ENCODE results near the gene GRK1. TPM values are rescaled to one million over a fixed set of nuclear protein-coding genes. Genes with fewer than 3 reads are reported as not detected.

Gene GRK1
- total RNA-seq, 1 donor = not detected

DNA sequence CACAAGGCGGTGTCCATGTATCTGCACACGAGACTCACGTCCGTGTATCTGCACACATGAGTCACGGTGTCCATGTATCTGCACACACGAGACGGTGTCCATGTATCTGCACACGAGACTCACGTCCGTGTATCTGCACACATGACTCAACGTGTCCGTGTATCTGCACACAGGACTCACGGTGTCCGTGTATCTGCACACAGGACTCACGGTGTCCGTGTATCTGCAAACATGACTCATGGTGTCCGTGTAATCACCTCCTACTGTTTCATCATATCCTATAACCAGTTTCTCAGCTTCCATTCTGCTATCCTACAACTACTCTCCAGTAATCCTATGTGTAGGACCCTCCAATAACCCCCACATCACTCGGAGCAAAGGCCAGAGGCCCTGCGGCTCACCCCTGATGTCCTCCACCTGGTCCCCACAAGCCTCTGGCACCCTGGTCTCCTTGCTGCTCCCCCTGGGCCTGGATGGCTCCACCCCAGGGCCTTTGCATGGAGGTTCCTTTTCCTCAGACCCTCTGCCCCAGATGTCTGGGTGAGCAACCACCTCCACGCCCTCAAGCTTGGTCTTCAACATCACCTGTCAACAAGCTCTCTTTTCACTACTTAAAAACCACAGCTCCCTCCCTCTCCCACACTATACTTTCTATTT is 89.5 kb downstream of the GRK1 start:
- H3K4me1 ChIP-seq (ENCODE audit: insufficient read depth, low read length) = peaks cover 19% of the 10 kb centered on the region
- H3K27me3 ChIP-seq (ENCODE audit: insufficient read depth, low read length) = peaks cover 22% of the 10 kb centered on the region
- H3K9me3 ChIP-seq (ENCODE audit: low read depth, low read length) = no peaks in the 10 kb centered on the region
- no peak overlapping the region for H3K4me3 ChIP-seq (ENCODE audit: low read length)

DNA sequence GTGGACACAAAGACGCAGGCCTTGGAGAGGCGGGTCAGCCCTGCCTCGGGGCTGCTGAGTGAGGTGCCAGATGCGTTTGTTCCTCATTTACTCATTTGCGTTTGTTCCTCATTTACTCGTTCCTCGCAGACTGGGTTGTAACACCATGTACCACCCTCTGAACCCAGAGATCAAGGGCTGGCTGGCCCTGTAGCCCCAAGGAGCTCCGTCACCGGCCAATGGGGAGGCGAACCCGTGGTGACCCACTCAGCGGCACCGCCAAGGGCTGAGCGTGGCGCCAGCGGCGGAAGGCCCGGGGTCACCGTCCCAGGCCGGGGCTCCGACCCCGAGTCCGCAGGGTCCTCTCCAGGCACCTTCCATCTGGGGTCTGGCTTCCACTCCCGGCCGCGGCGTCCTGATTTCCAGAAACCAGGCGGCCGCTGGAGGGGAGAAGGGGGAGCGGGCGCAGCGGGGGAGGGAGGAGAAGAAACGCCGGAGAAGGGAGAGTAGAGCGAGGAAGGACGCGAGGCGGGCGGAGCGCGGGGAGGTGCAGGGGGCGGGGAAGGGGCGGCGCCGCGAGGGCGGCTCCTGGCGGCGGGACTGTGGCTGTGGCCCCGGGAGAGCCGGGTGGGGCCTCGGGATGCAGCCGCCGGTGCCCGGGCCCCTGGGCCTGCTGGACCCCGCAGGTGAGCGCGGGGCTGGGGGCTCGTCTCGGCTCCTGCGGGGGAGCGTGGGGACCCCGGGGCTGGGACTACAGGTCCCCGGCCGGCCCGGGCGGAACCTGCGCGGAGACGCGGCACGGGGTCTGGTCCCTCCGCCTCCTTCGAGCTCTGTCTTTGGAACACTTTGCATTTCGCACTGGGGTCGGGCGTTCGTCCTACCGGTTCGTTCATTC is 91.9 kb downstream of the GRK1 start, which contains the start of gene TMEM255B:
Gene TMEM255B (plus strand): TSS at position 576 of the 874 bp plus-strand sequence. CDS start 44 bp downstream, at position 620.
- Histone ChIP-seq H3K27me3 (ENCODE audit: insufficient read depth, low read length) (peaks cover 33% of the 10 kb centered on the region), H3K4me1 (ENCODE audit: insufficient read depth, low read length) (peaks cover 19% of the 10 kb centered on the region), H3K9me3 (ENCODE audit: low read depth, low read length) (no peaks in the 10 kb centered on the region), H3K4me3 (ENCODE audit: low read length) (peak within 1 kb of the TSS; percentile 52)

DNA sequence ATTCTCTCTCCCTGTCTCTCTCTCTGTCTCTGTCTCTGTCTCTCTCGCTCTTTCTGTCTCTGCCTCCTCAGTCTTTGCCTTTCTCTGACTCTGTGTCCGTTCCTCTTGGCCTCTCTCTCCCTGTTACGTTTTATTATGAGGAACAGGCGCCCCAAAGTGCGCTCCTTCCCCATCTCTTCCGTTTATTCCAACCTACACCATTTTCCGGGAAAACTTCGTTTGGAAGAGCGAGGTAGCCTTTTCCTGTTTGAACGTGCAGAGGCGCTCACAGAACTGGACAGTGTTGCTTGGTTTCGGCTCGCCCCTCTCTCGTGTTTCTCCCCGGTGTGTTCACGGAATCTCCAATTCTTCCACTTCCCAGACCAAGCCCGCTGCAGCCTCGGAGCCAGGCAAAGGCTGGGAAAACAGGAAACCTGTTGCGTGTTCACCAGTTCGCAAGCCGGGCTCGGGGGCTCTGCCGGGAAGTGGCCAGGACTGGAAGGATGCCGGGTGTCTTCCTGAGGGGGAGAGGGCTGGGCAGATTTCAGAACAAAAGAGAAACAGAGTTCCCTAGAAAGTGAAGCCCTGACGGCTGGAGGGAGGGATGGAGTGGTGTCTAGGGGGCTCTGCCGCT is 92.6 kb downstream of the GRK1 start:
- Histone ChIP-seq H3K4me1 (ENCODE audit: insufficient read depth, low read length) (peaks cover 19% of the 10 kb centered on the region), H3K27me3 (ENCODE audit: insufficient read depth, low read length) (peaks cover 33% of the 10 kb centered on the region), H3K4me3 (ENCODE audit: low read length) (peak overlapping the region; percentile 52), H3K9me3 (ENCODE audit: low read depth, low read length) (no peaks in the 10 kb centered on the region)

DNA sequence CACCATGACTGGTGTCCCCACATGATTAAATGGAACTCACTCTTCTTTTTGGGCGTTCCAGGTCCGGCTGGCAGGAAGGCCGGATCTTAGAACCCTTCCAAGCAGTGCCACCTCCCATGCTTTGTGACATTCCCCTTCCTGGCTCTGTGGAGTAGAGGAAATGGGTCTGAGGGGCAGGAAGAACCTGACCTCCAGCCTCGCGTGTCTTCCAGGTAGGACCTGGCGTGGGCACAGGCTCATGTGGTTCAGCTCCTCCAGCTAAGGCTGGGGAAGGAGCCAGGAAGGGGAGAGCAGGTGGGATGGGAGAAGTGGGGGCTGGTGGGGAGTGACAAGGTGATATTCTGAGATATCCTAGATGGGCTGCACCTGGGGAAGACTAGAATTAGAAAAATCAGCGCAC is 94.1 kb downstream of the GRK1 start:
- Histone ChIP-seq H3K4me1 (ENCODE audit: insufficient read depth, low read length) (peaks cover 19% of the 10 kb centered on the region), H3K4me3 (ENCODE audit: low read length) (no peak overlapping the region), H3K27me3 (ENCODE audit: insufficient read depth, low read length) (peaks cover 33% of the 10 kb centered on the region), H3K9me3 (ENCODE audit: low read depth, low read length) (no peaks in the 10 kb centered on the region)

DNA sequence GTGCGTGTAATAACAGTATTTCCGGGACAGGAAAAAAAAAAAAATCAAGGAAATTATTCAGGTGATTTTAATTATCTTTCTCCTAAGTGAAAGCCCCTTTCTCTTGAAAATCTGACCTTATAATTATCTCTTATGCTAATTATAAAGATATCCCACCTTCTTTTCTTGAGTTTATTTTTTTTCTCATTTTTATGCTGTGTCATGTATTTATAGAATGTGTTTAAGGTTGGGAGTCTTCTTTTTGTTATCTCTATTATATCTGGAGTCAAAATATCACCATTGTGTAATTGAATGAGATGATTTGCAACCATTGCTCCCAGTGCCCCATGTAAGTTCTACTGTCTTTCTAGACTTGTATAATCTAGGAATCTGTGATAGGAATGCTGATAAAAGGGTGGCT is 95.1 kb downstream of the GRK1 start:
- peaks cover 33% of the 10 kb centered on the region for H3K27me3 ChIP-seq (ENCODE audit: insufficient read depth, low read length)
- peaks cover 19% of the 10 kb centered on the region for H3K4me1 ChIP-seq (ENCODE audit: insufficient read depth, low read length)
- H3K4me3 ChIP-seq (ENCODE audit: low read length) = no peak overlapping the region
- H3K9me3 ChIP-seq (ENCODE audit: low read depth, low read length) = no peaks in the 10 kb centered on the region

DNA sequence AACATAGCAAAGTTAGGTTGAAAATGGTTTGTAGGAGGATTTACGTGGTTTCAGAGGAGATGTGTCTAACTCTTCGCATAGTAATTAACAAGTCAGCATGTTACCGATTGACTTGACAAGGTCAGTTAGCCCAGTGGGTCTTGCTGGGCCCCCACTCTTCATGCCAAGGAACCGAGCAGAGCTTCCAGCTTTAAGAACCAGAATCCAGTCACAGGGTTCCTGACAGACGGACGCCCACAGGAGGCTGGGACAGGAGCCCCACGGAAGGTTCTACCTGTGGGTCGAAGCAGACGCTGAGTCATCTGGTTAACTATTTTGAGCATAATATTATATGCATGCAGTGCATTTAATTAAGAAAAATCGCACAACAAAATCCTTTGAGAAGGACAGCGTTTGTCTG is 95.5 kb downstream of the GRK1 start:
- Histone ChIP-seq H3K9me3 (ENCODE audit: low read depth, low read length) (no peaks in the 10 kb centered on the region), H3K27me3 (ENCODE audit: insufficient read depth, low read length) (peaks cover 33% of the 10 kb centered on the region), H3K4me1 (ENCODE audit: insufficient read depth, low read length) (peaks cover 19% of the 10 kb centered on the region), H3K4me3 (ENCODE audit: low read length) (no peak overlapping the region)

DNA sequence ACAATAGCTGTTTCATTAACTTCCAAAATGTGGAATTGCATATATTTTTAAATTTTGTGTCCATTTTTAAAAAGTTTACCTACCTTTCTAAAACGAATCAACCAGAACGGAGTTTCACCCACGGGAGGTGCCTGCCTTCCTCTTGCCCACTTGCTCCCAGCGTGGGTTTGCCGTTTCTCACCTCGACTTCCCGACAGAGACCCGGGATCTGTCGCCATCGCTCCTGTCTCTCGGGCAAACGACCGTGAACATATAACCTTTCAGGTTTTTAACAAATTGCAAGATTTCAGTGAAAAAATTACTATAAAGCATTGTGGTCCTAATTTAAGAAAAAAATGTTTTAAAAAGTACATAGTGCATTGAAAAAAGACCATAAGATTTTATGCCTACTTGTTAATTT is 96.2 kb downstream of the GRK1 start:
- Histone ChIP-seq H3K27me3 (ENCODE audit: insufficient read depth, low read length) (peaks cover 33% of the 10 kb centered on the region), H3K4me3 (ENCODE audit: low read length) (no peak overlapping the region), H3K9me3 (ENCODE audit: low read depth, low read length) (no peaks in the 10 kb centered on the region), H3K4me1 (ENCODE audit: insufficient read depth, low read length) (peaks cover 14% of the 10 kb centered on the region)

DNA sequence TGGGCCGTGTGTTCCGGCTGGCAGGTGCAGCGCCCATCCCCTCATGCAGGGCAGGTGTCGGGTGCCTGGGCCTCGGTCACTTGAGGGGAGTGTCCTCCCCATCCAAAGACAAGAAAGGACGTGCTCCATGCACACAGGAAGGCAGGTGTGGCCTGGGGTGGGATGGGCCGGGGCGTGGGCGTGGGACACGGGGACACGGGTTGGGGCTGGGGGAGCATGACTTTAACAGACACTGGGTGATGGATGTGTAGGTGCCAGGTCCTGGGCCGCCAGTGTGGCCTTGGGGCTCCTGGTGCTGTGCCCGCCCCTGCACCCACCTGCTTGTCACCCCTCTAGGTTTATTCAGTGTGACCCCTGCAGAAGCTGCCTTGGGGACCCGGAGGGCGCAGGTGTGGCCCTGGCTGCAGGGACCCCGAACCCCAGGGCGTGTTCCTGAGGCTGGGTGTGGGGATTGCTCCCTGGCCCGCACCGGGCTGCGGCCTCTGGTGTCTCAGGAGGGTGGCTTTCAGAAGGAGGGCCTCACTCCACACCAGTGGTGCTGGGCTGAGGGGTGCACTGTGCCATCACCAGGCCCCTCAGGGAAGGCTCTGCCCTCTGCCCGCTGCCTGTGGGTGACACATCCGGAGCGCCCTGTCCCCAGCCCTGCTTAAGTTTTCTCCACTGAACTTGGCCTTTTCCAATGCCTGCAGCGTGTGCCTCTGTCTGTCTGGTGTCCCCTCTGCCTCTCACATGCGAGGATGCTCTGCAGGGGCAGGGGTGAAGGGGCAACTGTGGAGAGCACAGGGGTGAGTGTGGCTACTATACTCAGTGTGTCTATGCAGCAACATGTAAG is 97.2 kb downstream of the GRK1 start:
- H3K9me3 ChIP-seq (ENCODE audit: low read depth, low read length) = no peaks in the 10 kb centered on the region
- no peak overlapping the region for H3K4me3 ChIP-seq (ENCODE audit: low read length)
- peaks cover 8% of the 10 kb centered on the region for H3K4me1 ChIP-seq (ENCODE audit: insufficient read depth, low read length)
- H3K27me3 ChIP-seq (ENCODE audit: insufficient read depth, low read length) = peaks cover 33% of the 10 kb centered on the region

DNA sequence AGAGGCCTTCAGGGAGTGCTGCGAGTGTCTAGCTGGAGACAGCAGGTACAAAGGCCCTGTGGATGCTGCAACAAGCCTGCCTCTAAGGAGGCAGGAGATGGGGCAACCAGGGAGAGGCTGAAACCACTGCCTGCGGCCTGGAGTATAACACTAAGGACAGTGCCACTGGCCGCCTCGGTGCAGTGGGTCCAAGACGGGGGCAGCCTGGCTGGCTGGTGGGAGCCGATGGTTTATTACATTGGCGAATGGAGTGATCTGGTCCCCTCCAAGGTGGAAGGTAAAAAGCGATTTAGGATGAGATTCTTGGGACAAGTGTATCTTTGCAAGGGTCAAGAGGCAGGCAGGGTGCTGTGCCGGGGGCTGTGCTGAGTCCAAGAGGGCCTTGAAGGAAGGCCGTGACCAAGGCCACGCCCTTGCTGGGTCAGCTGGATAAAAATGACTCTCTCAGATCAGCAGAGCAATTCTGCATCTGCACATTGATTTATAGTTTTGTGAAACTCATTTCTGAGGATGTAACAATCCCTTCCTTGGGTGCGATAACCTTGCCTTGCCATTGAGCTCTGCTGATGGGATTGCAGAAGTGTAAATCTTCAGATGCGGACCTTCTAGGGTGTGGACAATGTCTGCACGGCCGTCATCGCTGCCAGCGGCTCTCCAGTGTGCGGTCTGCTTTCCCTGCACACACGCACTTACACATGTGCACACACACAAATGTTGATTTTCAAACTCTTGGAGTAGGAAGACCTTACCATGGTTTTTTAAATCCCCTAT is 98.0 kb downstream of the GRK1 start:
- Histone ChIP-seq H3K9me3 (ENCODE audit: low read depth, low read length) (no peaks in the 10 kb centered on the region), H3K4me3 (ENCODE audit: low read length) (no peak overlapping the region), H3K27me3 (ENCODE audit: insufficient read depth, low read length) (peaks cover 27% of the 10 kb centered on the region), H3K4me1 (ENCODE audit: insufficient read depth, low read length) (peaks cover 1% of the 10 kb centered on the region)

DNA sequence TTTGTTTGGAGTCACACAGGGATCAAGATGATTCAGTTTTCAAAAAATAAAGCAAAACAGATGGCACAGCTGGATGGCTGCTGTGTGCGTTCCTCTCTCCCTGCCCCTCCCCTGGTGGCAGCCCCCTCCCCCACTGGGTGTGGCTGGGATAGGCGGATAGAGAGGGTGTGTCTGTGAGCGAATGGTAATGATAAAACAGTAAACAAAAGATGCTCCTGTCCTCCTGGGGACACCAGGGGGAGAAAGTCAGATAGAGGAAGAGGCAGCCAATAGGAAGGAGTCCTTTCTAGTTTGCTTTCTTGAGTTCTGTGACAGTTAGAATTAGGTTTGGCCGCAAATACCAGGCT is 98.5 kb downstream of the GRK1 start:
- peaks cover 22% of the 10 kb centered on the region for H3K27me3 ChIP-seq (ENCODE audit: insufficient read depth, low read length)
- H3K4me1 ChIP-seq (ENCODE audit: insufficient read depth, low read length) = no peaks in the 10 kb centered on the region
- no peak overlapping the region for H3K4me3 ChIP-seq (ENCODE audit: low read length)
- H3K9me3 ChIP-seq (ENCODE audit: low read depth, low read length) = no peaks in the 10 kb centered on the region

DNA sequence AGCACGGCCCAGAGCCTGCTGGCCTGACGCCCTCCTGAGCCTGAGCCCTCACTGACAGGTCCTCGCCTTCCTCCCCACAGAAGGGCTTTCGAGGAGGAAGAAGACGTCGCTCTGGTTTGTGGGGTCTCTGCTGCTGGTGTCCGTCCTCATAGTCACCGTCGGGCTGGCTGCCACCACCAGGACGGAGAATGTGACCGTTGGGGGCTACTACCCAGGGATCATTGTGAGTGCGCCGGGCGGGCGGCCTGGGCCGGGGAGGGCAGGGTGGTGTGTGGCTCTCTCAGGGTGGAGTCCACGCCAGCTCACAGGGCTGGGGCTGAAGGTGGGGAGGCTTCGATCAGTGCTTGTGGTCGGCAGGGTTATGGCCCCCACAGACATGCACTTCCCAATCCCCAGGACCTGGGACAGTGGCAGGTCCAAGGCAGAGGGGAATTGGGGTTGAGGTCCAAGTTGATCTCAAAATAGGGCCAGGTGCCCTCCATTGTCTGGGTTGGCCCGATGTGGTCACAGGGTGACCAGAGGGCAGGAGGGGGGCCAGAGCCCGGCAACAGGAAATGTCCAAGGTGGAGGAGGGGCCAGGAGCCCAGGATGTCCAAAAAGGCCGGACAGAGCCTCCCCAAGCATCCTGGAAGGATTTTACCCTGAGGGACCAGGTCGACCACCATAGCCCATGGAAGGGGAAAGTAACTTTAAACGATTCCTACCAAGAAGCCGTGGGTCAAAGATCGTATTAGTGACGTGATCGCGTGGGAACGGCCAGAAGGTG is 99.2 kb downstream of the GRK1 start:
- H3K4me3 ChIP-seq (ENCODE audit: low read length) = no peak overlapping the region
- H3K9me3 ChIP-seq (ENCODE audit: low read depth, low read length) = no peaks in the 10 kb centered on the region
- peaks cover 15% of the 10 kb centered on the region for H3K27me3 ChIP-seq (ENCODE audit: insufficient read depth, low read length)
- no peaks in the 10 kb centered on the region for H3K4me1 ChIP-seq (ENCODE audit: insufficient read depth, low read length)

DNA sequence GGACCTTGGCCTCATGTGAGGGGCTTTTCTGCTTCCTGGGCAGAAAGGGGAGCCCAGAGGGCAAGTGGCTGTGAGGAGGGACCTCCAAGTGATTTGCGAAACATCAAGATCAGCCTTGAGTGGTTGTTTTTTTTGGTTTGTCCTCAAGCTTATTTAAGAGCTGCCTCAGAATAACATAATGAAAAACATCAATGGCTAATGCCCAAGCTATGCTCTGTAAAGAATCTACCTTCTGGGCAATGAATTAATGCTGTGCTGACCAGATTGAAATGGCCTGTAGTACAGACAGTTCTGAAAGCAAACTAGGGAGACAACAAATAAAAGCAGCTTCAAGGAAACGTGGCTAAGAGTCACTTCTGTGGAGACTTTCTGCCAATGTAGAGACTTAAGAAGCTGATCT is 100.3 kb downstream of the GRK1 start:
- H3K4me3 ChIP-seq (ENCODE audit: low read length) = no peak overlapping the region
- no peaks in the 10 kb centered on the region for H3K4me1 ChIP-seq (ENCODE audit: insufficient read depth, low read length)
- H3K27me3 ChIP-seq (ENCODE audit: insufficient read depth, low read length) = peaks cover 5% of the 10 kb centered on the region
- H3K9me3 ChIP-seq (ENCODE audit: low read depth, low read length) = no peaks in the 10 kb centered on the region

DNA sequence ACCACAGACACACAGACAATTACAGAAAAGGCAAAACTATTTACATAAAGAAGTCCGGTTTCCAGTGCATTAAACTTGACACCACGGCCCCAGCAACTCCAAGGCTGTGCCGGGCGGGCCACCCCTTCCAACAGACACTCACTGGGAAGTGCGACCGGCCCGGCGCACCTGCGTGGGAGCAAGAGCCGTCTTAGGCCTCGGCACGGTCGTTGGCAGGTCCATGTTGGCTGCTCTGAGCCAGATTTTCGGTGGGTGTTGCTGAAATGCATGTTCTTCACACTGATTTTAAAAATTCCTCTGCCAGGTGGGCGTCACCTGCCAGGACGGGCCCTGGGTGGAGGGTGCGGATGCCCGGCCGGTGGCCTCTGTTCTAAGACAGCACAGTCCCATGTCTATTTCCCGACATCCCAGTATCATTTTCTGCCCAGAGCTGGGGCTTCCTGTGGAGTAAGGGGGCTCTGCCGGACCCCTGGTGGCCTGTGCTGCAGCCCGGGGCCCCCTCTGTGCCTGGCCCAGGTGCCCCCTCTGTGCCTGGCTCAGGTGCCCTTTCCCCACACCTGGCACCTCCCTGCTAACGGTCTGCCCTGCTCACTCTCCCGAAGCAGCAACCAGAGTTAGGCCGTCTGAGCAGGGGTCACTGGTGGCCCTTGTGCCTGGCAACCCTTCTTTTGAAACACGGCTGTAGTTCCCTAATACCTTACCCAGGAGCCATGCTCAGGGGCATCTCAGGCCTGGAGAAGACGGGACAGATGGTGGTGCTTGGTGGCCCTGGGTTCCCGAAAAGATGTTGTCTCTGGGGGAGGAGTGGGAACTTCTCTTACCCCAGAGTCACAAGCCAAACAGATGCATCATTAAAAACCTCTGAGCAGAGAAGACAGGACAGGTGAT is 101.2 kb downstream of the GRK1 start:
- no peak overlapping the region for H3K4me3 ChIP-seq (ENCODE audit: low read length)
- H3K27me3 ChIP-seq (ENCODE audit: insufficient read depth, low read length) = no peaks in the 10 kb centered on the region
- no peaks in the 10 kb centered on the region for H3K9me3 ChIP-seq (ENCODE audit: low read depth, low read length)
- H3K4me1 ChIP-seq (ENCODE audit: insufficient read depth, low read length) = no peaks in the 10 kb centered on the region
